SIG-M5 treated with dmso at 0.1 percent for 504 hours (cell line): ENCODE results near the gene SHB.
"Not testable (repeated sequence)": the region's sequence is repeated elsewhere in the genome, so short reads cannot be mapped to it uniquely, and the experiment has no call there.

Experiments
- DNase-seq: peaks from one replicate; lab custom pipeline; 2025; ENCODE audit not compliant: unreplicated experiment; lab: John Stamatoyannopoulos, UW

The SHB gene

DNA sequence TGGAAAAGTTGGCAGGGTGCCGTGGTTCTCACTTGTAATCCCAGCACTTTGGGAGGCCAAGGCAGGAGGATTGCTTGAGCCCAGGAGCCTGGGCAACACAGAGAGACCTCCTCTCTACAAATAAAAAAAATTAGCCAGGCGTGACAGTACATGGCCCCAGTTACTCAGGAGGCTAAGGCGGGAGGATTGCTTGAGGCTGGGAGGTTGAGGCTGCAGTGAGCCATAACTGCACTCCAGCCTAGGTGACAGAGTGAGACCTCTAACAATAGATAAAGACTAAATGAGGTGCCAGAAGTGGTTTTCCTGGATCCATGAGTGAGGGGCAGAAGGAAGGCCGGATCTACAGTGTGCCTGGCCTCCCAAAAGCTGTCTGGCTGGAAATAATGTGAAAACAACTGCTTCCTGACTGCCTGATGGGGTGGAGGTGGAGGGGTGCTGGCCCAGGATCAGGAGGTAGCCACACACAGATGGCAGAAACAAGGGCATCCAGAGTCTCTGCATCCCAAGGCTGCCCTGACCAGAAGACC lies 4.1 kb downstream of the SHB start:
- no peak for DNase-seq

DNA sequence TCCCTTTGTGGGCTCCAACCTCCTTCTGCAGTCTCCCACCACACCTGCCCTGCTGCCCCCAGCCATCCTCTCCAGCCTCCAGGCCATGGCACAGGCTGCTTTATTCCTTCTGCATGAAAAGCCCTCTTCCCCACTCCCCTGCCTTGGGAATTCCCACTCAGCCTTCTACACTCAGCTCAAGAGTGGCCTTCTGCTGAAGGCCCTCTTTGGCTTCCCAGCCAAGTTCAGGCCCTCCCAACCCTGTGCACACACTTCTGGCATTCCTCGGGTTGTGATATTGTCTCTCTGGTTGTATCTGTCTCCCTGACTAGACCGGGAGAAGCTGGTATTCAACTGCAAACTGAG lies 5.7 kb downstream of the SHB start:
- DNase-seq = no peak

DNA sequence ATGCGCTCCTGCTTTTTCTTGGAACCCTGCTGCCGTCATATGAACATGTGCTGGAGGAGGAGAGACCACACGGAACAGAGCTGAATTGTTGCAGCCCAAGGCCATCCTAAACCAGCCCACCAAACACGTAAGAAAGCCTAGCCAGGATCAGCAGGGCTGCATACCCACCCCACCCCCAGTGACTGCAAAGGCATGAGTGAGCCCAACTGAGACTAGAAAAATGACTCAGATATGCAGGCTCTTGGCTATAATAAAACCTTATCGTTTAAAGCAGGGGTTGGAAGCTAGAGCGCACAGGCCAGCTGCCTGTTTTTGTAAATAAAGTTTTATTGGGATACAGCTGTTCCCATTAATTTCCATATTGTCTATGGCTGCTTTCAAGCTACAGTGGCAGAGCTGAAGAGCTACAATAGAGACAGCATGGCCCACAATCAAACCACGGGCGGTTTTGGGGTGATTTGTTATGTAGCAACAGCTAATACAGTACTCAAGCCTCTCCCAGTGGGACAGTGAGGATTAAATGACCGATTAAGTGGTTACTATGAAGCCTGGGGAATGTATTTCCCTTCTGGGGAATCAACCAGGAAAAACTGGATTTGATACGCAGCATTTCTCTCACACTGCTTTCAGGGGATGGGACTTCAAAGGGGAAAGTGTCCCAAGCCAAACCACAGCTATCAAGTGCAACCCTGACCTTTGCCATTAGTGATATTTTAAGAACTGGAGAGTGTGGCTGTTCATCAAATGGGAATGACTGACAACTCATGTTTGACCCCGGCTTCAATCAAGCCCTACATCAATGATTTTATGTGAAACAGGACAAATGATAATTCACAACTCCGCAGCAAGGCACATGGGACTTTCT lies 6.3 kb downstream of the SHB start:
- no peak for DNase-seq

- DNase-seq = no peak
These were observed 6.9 kb downstream of the SHB start for GRCh38 chr9:38062106-38062497.

DNA sequence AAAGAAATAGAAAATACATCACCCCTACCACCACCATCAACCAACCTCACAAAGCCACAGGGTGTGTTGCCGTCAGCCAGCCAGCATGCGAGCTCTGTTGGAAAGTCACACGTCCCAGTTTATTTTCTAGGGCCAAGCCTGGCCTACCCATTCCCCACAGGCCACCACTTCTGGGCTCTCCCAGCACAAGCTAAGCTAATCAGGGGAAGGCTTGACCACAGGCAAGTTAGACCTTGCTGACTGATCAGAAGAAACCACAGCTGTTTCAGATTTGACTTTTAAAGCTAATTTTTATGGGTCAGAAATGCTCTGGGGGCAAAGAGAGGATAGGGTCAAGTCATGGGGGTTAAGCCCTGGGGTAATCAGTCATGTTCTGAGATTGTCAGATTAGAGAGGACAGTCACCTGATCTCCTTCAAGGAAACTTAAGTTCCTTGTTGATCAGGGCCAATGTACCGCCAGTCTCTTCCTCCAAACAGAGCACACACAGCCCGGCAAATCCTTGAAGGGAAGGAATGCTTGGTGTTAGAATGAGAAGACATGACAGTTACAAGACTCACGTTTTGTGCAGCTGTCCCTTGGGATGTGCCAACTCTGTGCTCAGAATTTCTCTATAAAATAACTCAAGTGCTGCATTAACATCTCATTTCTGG lies 7.6 kb downstream of the SHB start:
- no peak for DNase-seq

- no peak for DNase-seq
These were observed 8.3 kb downstream of the SHB start for GRCh38 chr9:38060681-38061080.

DNA sequence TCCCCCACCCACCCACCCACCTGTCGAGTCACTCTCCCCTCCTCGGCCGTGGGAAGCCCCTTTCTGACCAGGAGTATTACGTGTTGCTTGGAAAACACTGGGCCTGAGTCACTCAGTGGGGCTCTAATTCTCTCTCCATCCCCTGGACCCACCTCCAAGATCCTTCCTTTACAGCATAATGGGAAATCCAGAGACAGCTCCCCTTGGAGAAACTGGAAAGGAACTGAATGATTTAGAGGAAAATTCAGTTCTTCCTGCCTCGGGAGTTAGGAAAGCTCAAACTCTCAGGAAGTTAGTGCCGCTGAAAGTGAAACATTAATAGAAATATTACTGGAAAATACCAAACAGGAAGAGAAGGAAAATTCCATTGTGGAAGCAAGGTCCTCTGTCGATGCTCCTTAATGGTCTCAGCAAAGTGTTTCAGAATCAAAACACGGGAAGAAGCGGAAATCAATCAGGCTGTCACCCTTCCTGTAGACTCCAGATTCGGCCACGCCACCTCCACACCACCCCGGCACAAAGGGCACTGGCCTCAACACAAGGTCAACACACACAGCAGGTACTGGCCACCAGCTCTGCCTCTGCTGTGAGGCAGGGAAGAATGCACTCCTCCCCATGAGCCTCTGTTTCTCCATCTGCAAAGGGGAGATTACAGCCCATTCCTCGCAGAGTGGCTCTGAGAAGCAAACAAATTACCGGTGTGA lies 9.6 kb downstream of the SHB start:
- no peak for DNase-seq

GRCh38 chr9:38058452-38059232 lies 10.4 kb downstream of the SHB start:
- DNase-seq = no peak

DNA sequence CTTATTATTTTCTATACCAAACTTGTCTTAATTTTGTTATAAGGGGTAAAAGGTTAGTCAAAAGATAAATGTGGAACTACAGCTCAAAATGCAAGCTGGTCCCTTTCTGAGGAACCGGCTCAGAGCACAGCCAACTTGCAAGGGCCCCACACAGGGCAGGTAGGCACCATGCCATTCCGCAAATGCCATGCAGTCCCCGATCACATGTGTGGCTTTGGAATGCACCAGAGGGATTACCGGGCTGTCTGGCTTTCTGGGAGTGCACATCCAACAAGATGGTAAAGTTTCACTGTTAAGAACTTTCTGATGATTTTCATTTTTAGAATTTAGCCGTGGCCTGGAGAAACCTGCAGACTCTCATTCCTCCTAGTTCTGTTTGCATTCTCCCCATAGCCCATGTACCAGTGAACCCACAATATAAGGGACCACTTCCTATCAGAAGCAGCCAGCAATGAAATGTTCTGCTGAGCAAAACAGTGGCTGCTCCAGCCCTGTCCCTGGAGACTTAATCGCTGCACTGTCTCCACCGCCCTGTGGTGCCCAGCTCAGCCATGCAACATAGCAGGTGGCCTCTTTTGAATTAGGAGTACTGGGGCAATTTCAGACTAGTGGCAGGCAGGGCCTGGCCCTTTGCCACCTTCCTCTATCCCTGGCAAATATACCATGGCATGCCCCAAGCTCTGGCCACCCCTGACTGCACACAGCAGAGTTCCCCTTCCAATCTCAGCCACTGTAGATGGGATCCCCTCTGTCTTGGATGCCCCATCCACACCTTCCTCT lies 11.4 kb downstream of the SHB start:
- no peak for DNase-seq

DNA sequence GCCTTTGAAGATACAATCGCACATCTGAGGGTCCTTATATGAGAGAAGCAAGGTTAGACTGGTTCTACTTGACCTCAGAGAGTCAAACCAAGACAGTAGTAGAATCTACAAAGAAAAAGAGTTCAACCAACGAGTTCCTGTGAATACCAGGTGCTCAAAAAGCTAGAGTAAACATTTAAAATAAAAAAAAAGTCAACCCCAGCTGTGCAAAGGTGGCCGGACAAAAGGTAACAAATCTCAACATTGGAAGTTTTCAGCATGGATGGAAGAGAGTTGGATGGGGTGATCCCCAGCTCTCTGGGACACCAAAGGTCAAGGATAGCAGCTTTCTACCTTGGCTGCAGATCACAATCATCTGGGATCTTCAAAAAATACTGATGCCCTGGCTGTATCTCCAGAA lies 14.4 kb downstream of the SHB start:
- DNase-seq = no peak

DNA sequence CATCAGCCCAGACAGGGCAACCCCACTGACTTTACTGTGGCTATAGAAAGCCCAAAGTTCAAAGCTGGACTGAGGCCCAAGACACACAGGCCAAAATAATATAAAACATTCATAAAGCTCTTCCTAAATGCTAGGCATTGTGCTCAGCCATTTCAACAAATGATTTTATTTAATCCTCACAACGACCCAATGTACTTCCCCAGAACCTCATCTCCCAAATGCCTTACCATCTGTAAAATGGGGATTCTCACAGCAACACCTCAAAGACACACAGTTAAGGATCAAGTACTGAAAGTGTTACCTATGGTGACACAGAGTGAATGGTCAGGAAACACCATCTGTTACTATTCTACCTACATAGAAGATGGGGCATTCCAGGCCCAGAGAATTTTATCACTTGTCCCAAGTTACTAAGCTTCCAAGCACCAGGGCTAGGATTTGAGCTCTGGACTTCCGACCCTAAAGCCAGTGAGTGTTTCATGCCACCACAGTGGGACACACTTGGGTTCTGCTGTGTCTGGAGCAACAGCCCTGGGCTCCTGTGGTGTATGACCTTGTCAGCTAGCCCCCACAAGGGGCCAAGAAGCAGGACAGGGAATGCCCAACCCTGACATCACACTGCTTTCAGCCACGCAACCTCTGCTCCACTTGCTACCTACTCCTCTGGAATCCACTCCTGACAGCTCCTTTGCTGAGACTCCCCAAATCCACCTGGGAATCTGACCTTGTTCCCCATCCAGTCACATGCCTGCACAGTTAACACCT lies 15.1 kb downstream of the SHB start:
- DNase-seq = no peak

GRCh38 chr9:38051780-38052546 lies 17.1 kb downstream of the SHB start:
- no peak for DNase-seq

- DNase-seq = no peak
These were observed 20.6 kb downstream of the SHB start for GRCh38 chr9:38048316-38048969.

- DNase-seq = peak; percentile 43
These were observed 21.5 kb downstream of the SHB start for GRCh38 chr9:38047301-38048251.

GRCh38 chr9:38046661-38047300 lies 22.2 kb downstream of the SHB start:
- peak; percentile 68 for DNase-seq

DNA sequence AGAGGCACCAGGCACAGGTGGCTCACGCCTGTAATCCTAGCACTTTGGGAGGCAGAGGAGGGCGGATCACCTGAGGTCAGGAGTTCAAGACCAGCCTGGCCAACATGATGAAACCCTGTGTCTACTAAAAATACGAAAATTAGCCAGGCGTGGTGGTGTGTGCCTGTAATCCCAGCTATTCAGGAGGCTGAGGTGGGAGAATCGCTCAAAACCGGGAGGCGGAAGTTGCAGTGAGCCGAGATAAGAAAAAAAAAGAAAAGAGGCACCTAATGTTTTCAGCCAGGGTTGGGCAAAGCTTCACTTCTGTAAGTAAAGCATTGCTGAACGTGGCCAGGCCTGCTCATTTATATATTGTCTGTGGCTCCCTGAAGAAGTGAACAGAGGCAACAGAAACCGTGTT lies 23.1 kb downstream of the SHB start:
- not testable (repeated sequence) for DNase-seq

- no peak for DNase-seq
These were observed 24.3 kb downstream of the SHB start for GRCh38 chr9:38044706-38045105.
